Stimulated activated CD4-positive, alpha-beta T cell treated with anti-CD3 and anti-CD28 coated beads, Interleukin-12 subunit alpha, Interleukin-12 subunit beta, amount 100 ng/mL, for 24 hours (primary cell): ENCODE data around the gene COG5.
"Not testable (repeated sequence)": the region's sequence is repeated elsewhere in the genome, so short reads cannot be mapped to it uniquely, and the experiment has no call there.

Experiments
- DNase-seq, 2 experiments: peaks; one replicate each; pipeline ENCODE4 v3.0.0-alpha.2; 2020; ENCODE audit warnings: low read depth in 2 of 2

Gene COG5

DNA sequence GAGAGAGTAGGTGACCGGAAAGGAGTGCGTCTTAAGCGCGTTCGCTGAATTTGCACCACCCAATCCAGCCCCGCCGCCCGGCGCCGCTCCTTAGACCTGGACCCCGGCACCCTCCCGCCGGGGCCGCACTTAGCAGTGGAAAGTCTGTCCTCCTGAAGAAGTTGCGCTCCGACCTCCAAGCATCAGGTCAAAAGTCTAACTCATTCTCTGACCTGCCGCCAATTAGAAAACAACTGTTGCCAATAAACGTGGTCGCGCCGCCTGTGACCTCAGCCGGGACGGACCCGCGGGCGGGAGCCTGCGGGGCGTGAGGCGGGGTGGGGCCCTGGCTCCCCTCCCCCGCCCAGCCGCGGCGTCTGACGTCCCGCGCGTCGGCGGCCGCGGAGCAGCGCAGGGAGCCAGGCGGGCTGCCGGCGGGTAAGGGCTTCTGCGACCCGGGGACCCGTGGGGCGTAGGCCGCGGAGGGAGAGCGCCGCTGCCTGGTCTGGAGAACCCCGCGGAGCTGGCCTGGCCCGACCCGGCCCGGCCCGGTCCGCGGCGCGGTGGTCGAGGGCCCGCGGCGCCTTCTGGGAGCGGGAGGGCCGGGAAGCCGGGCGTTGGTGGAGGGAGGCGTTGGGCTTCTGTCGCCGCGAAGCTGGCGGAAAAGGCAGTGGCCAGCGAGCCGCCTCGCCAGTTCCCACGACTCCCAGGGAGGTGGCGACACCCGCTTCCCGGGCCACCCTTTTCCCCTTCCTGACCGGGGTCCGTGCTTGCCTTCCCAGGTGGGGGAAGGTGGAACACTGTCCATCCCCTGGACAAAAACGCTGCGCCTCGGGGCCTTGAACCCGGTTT lies 16.4 kb upstream of the COG5 start, which contains the start of gene BCAP29:
Gene BCAP29, plus strand, starts transcription at position 362 of the 831 bp plus-strand sequence. CDS start 527 bp downstream, outside the sequence.
- peak; percentile 41 to 57 for DNase-seq

DNA sequence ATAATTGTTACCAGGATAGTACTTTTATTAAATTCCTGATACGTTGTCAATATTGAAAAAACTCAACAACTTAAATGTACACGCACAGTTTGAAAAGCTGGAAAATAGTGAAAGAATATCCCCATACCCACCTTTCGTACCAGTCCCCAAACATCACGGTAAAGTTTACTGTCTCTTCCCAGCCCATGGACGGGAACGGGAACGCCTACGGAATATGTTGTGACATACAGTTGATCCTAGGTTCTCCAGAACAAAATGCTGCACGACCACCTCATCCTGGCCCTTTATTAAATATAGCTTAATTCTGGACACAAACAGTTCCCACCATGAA lies 15.8 kb upstream of the COG5 start:
- no peak for DNase-seq

DNA sequence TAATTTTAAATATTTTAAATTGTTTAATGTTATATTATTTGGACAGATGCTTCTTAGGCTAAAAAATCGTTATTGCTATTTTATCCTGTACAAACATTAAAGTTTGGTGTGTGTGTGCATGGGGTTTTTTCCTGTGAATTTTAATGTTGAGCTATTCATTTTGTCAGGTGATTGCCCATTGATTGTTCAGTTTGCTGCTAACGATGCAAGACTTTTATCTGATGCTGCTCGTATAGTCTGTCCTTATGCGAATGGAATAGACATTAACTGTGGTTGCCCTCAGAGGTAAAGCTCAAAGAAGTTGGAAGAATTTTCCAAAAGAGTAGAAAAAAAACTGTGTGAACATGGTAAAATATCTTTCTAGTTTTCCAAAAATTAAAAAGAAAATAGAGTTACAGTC lies 9.8 kb upstream of the COG5 start:
- DNase-seq: no peak

DNA sequence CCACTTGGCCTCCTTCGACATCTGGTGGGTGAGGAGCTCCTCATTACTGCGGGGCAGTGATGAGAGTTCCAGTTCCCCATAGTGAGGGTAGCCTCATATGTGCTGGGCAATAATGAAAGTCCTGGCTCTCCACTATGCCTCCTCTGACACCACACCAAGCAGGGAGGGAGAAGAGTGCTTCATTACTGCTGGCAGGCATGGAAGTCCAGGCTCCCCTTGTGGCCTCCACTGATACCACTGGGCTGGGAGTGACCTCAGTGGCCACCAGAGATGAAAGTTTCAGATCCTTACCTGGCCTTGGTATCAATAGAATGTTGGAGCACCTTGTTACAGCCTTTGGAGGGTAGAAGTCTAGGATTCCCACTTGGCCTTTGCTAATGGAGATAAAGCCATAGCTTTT lies 6.6 kb upstream of the COG5 start:
- DNase-seq: no peak

DNA sequence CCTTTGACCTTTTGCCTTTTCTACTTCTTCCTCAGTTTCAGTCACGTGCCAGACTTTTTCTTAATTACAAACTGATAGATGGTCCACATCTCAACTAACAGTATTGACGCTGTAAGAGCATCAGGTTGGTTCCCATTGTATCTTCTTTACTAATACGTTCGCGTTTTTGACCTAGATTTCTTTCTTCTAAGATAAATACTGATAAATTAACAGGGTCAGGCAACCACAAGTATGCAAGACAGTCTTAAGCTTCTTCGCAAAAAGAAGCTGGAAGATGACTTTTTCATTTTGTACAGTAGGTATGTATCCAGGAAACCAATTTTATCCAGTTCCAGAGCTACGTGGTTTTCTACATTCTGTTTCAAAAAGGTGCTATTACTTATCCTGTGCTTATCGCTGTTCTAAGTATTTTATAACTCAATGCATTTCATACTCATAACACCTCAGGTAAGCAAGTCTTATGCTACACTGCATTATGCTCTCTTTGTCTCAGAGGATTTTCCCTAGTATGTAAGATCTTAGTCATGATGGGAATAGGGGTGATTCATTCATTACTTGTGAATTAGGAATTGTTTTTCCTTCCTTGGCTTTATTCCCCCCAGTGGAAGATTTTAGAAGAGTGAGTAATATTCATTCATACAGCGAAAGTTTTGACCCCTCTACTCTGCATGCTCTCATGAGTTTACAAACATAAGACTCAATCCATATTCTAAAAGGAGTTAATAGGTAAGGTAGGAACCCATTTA lies 1.0 kb upstream of the COG5 start:
- no peak for DNase-seq

DNA sequence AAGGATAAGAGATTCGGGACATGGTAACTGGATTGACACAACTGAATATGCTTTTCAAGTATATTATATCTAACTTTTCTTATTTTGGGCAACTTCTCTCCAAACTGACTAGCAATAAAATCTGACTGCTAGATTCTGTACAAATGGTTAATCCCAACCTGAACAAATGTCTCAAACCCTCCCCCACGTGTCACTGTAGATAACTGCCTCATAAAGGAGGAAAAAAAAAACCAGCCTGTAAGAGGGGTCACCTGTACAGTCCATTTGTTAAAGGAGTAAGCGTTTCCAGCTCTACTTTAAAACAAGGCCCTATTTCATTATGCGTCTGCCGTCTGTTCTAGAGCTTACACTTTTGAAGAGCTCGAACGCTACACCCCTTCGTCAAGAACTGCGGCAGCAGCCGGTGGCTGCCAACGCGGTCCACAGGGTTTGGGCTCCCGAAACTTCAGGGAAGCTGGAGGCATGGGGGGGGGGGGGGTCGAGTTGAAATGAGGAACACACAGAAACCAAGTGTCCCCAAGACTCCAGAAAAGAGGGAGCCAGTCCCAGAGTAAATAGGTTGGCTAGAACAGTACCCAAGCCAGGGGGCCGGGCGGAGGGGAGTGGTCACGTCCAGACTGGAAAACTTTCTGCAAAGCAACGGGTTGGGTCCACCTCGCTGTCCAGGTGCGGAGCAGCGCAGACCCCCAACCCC lies 492 bp downstream of the COG5 start:
- no peak for DNase-seq

DNA sequence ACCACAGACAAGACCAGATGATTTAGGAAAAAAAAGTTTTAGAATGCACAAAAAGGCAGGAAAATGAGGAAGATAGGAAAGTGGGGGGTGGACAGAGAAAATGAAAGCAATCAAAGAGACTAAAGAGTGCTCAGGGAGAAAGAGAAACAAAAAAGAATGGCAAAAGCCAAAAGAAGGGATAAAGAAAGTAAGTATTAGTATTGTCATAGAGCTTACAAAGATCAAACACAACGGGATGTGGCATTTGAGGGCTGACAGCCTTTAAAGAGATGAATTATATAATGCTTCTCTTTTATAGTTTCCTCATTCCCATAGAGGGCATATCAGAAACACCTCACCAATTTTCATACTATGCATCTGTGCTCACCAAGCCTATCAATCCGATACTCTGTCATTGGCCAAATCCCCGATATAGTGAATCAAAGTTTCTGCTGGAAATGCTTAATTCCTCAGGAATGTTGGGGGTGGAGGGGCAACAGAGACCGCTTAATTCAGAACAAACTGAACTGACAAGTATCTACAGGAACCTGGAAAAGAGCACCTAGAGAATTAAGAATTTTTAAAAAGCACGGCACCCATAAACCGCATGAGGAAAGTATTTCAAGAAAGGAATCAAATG lies 2.7 kb downstream of the COG5 start:
- no peak for DNase-seq

DNA sequence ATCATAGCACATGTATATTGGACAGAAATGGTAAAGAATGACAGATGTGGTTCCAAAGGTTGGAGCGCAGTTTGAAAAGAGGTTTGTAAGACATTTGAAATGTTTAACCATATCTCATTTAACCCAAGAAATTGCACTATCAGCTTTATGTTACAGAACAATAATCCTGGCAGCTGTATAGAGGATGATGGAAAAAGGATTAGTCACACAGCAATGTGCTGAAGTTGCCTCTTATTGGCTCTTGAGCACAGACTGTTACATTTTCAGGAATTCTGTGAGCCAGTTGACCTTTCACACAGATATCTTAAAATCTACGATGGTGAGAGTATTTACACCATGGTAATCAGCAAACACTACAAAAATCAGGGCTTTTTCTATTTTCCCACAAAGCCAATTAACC lies 3.9 kb downstream of the COG5 start:
- DNase-seq: no peak

DNA sequence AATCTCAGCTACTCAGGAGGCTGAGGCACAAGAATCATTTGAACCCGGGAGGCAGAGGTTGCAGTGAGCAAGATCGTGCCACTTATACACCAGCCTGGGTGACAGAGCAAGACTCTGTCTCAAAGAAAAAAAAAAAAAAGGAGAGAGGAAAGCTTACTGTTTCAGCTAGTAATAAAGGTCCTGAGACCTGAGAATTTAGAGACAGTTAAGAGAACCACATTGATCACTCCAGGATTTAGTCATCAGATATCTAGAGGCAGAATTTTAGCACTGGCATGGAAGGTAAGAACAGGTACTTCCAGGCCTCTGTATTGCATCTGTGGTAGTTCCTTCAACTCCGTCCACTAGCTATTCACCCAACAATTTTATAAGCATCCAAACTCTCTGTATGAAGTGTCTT lies 7.8 kb downstream of the COG5 start:
- no peak for DNase-seq

DNA sequence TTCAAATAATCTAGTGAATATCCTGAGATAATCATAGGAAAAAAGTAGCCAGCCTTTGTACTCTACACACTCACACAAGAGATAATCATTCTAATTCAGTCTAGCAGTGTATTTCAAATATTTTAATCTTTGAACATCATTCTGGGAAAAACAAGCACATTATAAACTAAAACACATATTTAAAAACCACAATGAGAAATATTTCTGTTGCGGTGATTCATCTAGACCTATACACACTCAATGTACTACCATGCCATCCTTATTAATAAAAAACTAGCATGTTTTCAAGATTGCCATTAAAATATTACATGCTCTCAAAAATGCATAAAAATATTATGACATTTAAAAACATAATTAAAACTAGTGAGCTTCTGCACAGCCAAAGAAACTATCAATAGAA lies 11.8 kb downstream of the COG5 start:
- no peak for DNase-seq

DNA sequence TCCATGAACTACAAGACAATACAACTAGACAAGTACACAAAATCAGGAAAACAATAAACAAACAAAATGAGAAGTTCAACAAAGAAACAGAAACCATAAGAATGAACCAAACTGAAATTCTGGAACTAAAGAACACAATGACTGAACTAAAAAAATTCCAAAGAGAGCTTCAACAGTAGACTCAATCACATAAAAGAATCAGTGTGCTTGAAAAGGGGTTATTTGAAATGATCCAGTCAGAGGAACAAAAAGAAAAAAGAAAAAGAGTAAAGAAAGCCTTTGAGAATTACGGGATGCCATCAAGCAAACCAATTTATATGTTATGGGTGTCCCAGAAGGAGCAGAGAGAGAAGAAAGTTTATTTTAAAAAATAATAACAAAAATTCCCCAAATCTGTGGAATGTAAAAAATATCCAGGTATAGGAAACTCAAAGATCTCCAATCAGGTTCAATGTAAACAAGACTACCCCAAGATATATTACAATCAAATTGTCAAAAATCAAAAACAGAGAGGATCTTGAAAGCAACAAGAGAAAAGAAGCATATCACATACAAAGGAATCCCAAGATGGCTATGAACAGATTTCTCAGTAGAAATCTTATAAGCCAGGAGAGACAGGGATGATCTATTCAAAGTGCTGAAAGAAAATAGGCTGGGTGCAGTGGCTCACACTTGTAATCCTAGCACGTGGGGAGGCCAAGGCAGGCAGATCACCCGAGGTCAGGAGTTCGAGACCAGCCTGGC lies 18.7 kb downstream of the COG5 start:
- DNase-seq: no peak

DNA sequence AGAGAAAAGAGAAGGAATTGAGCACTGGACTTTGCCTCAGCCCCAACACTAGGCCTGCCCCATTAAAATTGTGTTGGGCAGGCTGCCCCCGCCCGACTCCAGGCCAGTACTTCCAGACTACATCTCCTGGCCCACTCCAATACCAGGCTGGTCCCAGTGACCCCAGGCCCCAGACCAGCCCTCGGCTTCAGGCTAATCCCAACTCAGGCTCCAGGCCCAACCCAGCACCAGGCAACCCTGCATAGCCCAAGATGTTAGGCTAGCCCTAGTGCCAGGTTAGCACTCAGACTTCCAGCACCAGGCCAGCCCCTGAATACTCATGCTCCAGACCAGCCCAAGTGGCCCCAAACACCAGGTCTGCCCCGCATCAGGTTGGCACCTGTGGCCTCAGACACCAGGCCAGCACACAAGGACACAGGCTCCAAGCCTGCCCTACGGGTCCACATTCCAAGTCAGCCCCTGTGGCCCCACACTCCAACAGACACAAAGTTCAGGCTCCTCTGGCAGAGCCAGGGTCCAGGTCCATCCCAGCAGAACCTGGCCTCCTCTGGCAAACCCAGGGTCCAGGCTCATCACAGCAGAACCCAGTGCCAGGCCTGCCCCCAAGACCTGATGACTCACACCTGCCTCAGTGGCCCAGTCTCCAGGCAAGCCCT lies 20.3 kb downstream of the COG5 start:
- DNase-seq: no peak

DNA sequence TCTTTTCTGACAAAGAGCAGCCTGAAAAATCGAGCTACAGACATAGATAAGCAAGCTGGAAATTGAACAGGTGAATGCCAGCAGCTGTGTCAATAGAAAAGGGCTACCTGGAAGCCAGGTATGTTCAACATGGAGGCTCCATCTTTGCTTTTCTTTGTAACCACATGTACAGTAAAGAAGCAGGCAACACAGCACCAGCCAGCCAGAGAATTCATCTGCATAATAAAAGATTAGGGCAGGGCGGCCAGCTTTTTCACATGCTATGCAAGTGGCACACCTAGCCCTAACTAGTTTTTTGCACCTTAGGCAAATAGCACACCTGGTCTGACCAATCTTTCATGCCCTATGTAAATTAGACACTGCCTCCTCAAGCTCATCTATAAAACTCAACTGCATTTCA lies 25.7 kb downstream of the COG5 start:
- no peak for DNase-seq

DNA sequence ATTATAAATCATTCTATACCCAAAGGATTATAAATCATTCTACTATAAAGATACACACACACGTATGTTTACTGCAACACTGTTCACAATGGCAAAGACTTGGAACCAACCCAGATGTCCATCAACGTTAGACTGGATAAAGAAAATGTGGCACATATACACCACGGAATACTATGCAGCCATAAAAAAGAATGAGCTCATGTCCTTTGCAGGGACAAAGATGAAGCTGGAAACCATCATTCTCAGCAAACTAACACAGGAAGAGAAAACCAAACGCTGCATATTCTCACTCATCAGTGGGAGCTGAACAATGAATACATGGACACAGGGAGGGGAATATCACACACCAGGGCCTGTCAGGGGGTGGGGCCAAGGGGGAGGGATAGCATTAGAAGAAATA lies 26.5 kb downstream of the COG5 start:
- DNase-seq: not testable (repeated sequence)

DNA sequence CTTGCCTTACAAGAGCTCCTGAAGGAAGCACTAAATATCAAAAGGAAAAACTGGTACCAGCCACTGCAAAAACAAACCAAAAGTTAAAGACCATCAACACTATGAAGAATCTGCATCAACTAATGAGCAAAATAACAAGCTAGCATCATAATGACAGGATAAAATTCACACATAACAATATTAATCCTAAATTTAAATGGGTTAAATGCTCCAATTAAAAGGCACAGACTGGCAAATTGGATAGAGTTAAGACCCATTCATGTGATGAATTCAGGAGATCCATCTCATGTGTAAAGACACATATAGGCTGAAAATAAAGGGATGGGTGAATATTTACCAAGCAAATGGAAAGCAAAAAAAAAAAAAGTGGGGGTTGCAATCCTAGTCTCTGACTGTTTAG lies 29.6 kb downstream of the COG5 start:
- no peak for DNase-seq

DNA sequence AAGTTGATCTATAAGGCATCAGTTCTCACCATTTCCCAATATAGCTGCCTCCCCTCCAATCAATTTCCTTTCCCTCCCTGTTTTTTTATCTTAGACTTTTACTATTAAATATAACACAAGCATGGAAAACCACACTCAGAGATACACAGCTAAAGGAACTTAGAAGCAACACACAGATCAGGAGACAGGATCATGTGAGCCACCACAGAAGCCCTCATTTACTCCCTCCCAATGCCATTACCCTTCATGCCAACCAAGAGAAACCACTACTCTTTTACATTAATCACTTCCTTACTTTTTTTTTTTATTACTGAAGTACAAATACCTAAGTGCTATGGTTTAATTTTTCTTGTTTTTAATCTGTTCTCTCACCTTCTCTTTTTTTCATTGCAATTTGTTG lies 33.0 kb downstream of the COG5 start:
- no peak for DNase-seq

DNA sequence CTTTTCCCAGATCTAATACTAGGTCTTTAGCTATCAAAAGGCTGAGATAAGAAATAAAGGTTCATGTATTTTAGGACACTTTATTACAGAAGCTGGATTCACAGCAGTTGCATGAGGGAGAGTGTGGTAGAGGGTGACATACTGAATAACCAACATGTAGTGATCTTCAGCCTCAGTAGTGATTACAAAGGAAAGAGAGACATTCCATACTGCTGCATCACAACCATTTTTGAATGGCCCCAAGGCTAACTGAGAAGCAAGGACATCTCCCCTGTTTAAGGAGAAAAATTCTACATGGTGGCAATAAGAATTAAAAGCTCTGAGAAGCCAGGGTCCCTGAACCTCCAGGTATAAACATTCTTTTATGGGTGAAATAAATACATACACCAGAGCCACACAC lies 35.3 kb downstream of the COG5 start:
- DNase-seq: no peak

DNA sequence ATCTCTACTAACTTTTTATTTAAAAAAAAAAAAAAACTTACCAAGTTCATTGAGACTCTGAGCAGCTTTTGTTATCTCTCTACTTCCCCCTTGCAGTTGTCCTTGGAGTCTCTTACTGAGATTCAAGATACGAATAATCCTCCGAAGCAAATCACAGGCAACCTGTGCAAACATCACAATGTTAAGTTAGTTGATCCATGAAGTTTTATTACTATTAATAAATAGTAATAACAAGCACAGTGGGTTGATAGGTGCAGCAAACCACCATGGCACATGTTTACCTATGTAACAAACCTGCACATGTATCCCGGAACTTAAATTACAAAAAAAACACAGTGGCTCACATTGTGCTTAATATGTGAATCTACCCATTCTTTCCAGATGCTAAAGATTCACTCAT lies 36.5 kb downstream of the COG5 start:
- DNase-seq: no peak

DNA sequence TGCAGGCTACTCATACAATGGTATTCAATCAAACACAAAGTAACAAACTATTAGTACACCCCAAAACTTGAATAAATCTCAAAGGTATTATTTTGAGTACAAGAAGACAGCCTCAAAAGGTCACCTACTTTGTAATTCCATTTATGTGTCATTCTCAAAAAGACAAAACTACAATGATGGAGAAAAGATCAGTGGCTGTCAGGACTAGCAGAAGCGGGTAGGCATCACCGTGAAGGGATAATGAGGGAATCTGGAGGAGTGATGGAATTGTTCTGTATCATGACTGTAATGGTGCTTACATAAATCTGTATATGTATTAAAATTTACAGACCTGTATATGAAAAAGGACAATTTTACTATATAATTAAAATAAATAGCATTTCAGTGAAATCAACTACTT lies 37.0 kb downstream of the COG5 start:
- no peak for DNase-seq

DNA sequence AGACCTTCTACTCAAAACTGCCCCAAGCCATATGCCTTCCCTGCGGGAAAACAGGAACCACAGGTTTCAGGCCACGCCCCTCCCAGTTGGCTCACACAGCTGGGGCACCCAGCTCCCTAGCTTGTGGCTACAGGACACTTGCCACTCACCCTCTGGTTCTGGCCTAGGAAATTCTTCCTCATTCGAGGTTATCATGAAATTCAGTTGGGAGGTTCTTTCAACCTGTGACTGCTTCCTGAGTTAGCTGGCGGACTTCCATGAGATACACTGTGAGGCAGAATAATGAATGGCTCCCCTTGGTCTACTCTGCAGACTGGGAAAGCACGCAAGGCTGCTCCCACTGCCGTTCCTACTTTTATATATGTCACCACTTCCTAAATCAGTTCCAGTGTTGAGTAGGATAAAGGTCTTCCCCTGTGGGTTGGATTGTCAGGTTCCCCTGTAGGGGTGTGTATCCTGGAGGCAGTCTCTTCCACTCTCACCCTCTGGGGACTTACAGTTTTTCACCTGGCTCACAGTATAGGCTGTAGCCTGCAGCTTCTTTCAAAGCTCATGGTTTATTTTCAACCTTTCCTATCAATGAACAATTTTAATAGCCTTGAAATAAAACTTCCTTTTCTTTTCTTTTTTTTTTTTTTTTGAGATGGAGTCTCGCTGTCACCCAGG lies 56.9 kb downstream of the COG5 start:
- no peak for DNase-seq
